ENCODE measurements around the gene CASK. TPM values are rescaled to one million over a fixed set of nuclear protein-coding genes. Genes with fewer than 3 reads are reported as not detected.
A peak's percentile ranks its signal among the peaks of the same experiment; 100 is the strongest.

CASK gene
- total RNA-seq, 1 experiment from 2014 or later, result 54.6 TPM

DNA sequence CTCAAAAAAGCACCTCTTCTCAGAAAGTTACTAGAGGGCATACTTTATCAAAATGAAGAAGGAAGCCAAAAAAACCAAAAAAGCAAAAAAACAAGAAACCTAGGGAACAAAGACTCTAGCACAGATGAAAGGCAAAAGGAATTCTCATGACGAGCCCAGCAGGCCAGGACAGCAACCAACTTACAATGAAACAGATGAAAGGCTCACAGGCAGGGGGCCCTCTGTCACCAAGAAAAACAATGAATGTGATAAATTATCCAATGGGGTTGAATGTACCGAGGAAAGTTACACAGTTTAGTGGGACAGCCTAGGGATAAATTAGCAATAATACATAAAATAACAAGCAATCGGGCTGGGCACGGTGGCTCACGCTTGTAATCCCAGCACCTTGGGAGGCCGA is 120.4 kb downstream of the CASK start:
- ChIA-PET CTCF (no interaction called here), POLR2A (no interaction called here)
- Mint-ChIP-seq H3K27ac (no peak overlapping the region), H3K36me3 (peaks cover 26% of the 10 kb centered on the region), H3K4me3 (no peak overlapping the region), H3K9me3 (peaks cover 19% of the 10 kb centered on the region), H3K27me3 (ENCODE audit: low read depth) (no peaks in the 10 kb centered on the region), H3K4me1 (peaks cover 26% of the 10 kb centered on the region)
- TF ChIP-seq ETV6 (CRISPR knock-in tag; IDR thresholded peaks at IDR 0.05), result no peak
- no peak for TF ChIP-seq TP53 (CRISPR knock-in tag; IDR thresholded peaks at IDR 0.05)
- TF ChIP-seq, protein P1, sequence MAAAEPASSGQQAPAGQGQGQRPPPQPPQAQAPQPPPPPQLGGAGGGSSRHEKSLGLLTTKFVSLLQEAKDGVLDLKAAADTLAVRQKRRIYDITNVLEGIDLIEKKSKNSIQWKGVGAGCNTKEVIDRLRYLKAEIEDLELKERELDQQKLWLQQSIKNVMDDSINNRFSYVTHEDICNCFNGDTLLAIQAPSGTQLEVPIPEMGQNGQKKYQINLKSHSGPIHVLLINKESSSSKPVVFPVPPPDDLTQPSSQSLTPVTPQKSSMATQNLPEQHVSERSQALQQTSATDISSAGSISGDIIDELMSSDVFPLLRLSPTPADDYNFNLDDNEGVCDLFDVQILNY (CRISPR knock-in tag; IDR thresholded peaks at IDR 0.05), result no peak
- TF ChIP-seq NFYB (CRISPR knock-in tag; conservative IDR thresholded peaks at IDR 0.05; ENCODE audit: low read depth), result no peak
- TF ChIP-seq, protein P2, sequence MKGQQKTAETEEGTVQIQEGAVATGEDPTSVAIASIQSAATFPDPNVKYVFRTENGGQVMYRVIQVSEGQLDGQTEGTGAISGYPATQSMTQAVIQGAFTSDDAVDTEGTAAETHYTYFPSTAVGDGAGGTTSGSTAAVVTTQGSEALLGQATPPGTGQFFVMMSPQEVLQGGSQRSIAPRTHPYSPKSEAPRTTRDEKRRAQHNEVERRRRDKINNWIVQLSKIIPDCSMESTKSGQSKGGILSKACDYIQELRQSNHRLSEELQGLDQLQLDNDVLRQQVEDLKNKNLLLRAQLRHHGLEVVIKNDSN (CRISPR knock-in tag; IDR thresholded peaks at IDR 0.05), result no peak
- TF ChIP-seq RELA (CRISPR knock-in tag; IDR thresholded peaks at IDR 0.05; ENCODE audit: borderline replicate concordance), result no peak
- TF ChIP-seq, protein P3, sequence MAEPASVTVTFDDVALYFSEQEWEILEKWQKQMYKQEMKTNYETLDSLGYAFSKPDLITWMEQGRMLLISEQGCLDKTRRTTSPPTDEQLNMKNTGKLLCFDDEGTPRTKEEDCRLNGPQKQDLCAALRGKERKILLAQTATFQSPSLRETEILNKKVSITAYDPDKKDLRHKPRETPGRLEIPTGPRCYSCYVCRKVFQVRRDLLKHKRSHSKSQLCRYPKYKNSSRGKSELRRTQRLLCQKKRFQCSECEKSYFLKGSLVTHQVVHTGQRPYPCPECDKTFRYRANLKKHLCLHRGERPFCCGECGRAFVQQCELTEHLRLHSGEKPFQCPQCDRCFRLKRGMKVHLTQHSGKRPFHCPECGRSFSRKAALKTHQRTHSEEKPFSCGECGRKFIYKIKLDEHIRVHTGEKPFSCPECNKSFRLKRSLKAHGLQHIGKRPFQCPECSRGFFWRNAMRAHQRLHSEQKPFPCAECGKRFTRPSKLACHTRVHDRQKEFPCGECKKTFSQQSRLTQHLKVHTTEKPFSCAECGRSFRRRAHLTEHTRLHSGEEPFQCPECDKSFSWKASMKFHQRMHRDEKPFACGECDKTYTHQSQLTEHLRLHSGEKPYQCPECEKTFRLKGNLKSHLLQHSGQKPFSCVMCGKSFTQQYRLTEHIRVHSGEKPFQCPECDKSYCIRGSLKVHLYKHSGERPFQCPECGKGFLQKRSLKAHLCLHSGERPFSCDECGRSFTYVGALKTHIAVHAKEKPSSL (CRISPR knock-in tag; conservative IDR thresholded peaks at IDR 0.05), result no peak
- ATAC-seq, result peak; percentile 41; the same call in 1 of the 2 replicates
- peak; percentile 14 for DNase-seq (ENCODE audit: low spot score)

DNA sequence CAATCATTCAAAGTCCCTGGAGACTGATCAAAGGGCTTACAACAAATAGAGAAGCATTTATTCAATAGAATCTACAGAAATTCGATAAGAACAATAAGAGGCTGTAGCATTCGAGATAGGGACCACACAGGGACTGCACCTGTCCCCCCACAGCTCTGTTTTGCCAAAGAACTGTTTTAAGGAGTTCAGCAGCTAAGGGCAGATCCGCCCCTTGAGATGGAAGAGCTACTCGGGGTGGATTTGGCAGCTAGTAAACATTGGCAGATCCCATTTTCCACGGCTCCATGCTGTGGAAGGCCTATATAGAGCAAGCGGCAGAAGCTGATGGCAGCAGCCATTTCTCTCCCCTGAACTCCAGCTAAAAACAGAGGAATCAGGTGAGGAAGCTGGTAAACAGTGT is 123.7 kb downstream of the CASK start:
- TF ChIP-seq OVOL2 (CRISPR knock-in tag; IDR thresholded peaks at IDR 0.05; ENCODE audit: borderline replicate concordance) (no peak), KAT7 (CRISPR knock-in tag; IDR thresholded peaks at IDR 0.05; ENCODE audit: borderline replicate concordance) (no peak)
- H3K9me3 Mint-ChIP-seq, result peaks cover 15% of the 10 kb centered on the region
- no peak for DNase-seq (ENCODE audit: low spot score)
- peaks cover 19% of the 10 kb centered on the region for H3K36me3 Mint-ChIP-seq
- CTCF ChIA-PET, result interaction anchor here (0.9 to 1.5 kb wide), 3 partner anchors 40 to 880 kb away, joined by 3 read pairs; no protein-coding TSS in a partner anchor
- H3K27me3 Mint-ChIP-seq (ENCODE audit: low read depth), result no peaks in the 10 kb centered on the region
- H3K27ac Mint-ChIP-seq, result no peak overlapping the region
- no peak overlapping the region for H3K4me3 Mint-ChIP-seq
- POLR2A ChIA-PET, result no interaction called here
- ATAC-seq, result no peak
- H3K4me1 Mint-ChIP-seq, result peaks cover 19% of the 10 kb centered on the region

DNA sequence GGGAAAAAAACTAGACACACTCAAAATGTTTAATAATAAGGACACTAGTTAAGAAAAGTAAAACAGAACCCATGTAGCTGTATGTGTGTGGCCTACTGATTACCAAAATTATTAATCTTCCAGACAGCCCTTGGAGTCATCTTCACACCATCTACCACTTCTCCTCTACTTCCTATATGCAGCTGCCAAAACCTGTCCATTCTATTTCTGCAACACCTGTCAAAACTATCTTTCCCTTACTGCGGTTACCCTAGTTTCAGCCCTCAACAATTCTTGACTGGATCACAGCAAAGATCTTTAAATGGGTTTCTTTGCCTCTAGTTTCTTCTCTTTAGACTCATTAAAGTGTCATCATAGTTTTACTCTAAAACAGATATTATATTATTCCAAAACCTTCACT is 126.8 kb downstream of the CASK start:
- Mint-ChIP-seq H3K36me3 (peaks cover 8% of the 10 kb centered on the region), H3K4me3 (no peak overlapping the region)
- CTCF ChIA-PET, result no interaction called here

More for the DNA sequence above, 126.8 kb downstream of the CASK start:
- no peak overlapping the region for H3K27ac Mint-ChIP-seq
- DNase-seq (ENCODE audit: low spot score), result no peak
- TF ChIP-seq OVOL2 (CRISPR knock-in tag; IDR thresholded peaks at IDR 0.05; ENCODE audit: borderline replicate concordance), result no peak
- TF ChIP-seq, protein P4, sequence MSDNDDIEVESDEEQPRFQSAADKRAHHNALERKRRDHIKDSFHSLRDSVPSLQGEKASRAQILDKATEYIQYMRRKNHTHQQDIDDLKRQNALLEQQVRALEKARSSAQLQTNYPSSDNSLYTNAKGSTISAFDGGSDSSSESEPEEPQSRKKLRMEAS (CRISPR knock-in tag; IDR thresholded peaks at IDR 0.05), result no peak
- TF ChIP-seq, protein P5, sequence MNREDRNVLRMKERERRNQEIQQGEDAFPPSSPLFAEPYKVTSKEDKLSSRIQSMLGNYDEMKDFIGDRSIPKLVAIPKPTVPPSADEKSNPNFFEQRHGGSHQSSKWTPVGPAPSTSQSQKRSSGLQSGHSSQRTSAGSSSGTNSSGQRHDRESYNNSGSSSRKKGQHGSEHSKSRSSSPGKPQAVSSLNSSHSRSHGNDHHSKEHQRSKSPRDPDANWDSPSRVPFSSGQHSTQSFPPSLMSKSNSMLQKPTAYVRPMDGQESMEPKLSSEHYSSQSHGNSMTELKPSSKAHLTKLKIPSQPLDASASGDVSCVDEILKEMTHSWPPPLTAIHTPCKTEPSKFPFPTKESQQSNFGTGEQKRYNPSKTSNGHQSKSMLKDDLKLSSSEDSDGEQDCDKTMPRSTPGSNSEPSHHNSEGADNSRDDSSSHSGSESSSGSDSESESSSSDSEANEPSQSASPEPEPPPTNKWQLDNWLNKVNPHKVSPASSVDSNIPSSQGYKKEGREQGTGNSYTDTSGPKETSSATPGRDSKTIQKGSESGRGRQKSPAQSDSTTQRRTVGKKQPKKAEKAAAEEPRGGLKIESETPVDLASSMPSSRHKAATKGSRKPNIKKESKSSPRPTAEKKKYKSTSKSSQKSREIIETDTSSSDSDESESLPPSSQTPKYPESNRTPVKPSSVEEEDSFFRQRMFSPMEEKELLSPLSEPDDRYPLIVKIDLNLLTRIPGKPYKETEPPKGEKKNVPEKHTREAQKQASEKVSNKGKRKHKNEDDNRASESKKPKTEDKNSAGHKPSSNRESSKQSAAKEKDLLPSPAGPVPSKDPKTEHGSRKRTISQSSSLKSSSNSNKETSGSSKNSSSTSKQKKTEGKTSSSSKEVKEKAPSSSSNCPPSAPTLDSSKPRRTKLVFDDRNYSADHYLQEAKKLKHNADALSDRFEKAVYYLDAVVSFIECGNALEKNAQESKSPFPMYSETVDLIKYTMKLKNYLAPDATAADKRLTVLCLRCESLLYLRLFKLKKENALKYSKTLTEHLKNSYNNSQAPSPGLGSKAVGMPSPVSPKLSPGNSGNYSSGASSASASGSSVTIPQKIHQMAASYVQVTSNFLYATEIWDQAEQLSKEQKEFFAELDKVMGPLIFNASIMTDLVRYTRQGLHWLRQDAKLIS (CRISPR knock-in tag; IDR thresholded peaks at IDR 0.05; ENCODE audit: borderline replicate concordance), result no peak
- no peak for TF ChIP-seq NFE2L1 (CRISPR knock-in tag; IDR thresholded peaks at IDR 0.05)
- no peak for TF ChIP-seq PRRX2 (CRISPR knock-in tag; IDR thresholded peaks at IDR 0.05)
- TF ChIP-seq, protein P6, sequence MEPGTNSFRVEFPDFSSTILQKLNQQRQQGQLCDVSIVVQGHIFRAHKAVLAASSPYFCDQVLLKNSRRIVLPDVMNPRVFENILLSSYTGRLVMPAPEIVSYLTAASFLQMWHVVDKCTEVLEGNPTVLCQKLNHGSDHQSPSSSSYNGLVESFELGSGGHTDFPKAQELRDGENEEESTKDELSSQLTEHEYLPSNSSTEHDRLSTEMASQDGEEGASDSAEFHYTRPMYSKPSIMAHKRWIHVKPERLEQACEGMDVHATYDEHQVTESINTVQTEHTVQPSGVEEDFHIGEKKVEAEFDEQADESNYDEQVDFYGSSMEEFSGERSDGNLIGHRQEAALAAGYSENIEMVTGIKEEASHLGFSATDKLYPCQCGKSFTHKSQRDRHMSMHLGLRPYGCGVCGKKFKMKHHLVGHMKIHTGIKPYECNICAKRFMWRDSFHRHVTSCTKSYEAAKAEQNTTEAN (CRISPR knock-in tag; IDR thresholded peaks at IDR 0.05), result no peak
- POLR2A ChIA-PET, result interaction anchor here (0.7 kb wide), 1 partner anchor 781 kb away, joined by 3 read pairs; no protein-coding TSS in a partner anchor
- H3K27me3 Mint-ChIP-seq (ENCODE audit: low read depth), result no peaks in the 10 kb centered on the region
- 0 out of 2 replicates have a peak, but pooled peaks cover 9% of the 10 kb centered on the region for H3K4me1 Mint-ChIP-seq
- peaks cover 8% of the 10 kb centered on the region for H3K9me3 Mint-ChIP-seq
- ATAC-seq, result no peak

All from WTC11 (cell line).